Posterior cingulate gyrus (tissue), 11 donors: ENCODE results near the gene AARS2.

Source experiments
- DNase-seq, 10 donors: peaks; one replicate each; pipeline versions ENCODE4 v3.0.0 to v3.0.0-alpha.2; 2020 to 2021; ENCODE audit warnings: mixed read lengths in 3 of 10
- intact Hi-C: fragments of 100-400 bp; cut with DNase I; formaldehyde crosslinking; loops from one replicate; pipeline ENCODE4 v1.15.1; 2023

AARS2 gene

GRCh38 chr6:44254191-44255104 lies 58.7 kb downstream of the AARS2 start:
- intact Hi-C loops, result no loop called here
- DNase-seq, result peak in 2 of 10 donors; percentile 67 to 79

GRCh38 chr6:44253307-44254101 lies 59.6 kb downstream of the AARS2 start:
- peak in 2 of 10 donors; percentile 63 to 82 for DNase-seq

DNA sequence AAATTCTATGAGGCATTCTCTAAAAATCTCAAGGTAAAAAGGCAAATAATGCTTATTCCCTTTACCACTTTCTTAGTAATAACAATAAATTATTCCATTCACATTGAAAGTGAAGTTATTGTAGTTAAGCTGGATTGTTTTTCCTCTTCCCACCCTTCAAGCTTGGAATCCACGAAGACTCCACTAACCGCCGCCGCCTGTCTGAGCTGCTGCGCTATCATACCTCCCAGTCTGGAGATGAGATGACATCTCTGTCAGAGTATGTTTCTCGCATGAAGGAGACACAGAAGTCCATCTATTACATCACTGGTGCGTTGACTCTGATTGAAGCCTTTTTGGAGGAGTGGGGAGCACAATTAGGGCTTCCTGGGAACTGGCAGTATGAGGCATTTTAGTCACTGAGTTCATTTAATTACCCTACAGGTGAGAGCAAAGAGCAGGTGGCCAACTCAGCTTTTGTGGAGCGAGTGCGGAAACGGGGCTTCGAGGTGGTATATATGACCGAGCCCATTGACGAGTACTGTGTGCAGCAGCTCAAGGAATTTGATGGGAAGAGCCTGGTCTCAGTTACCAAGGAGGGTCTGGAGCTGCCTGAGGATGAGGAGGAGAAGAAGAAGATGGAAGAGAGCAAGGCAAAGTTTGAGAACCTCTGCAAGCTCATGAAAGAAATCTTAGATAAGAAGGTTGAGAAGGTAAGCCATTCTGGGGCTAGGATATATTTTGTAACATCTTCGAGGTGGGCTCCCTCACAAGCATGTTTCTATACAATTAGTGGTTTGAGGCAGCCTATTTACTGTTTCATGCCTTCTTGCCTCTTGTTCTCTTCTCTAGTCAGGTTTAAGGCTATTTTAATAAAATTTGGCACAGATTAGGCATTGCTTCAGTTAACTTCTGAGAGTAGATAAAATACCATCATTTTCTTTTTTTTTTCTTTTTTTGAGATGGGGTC lies 61.3 kb downstream of the AARS2 start:
- intact Hi-C loops, result no loop called here
- peak in 2 of 10 donors; percentile 22 to 34 for DNase-seq

More at GRCh38 chr6:44253307-44254101, 59.6 kb downstream of the AARS2 start:
- intact Hi-C loops, result no loop called here

GRCh38 chr6:44250718-44251123 lies 62.4 kb downstream of the AARS2 start:
- intact Hi-C loops, result no loop called here
- DNase-seq, result no peak

DNA sequence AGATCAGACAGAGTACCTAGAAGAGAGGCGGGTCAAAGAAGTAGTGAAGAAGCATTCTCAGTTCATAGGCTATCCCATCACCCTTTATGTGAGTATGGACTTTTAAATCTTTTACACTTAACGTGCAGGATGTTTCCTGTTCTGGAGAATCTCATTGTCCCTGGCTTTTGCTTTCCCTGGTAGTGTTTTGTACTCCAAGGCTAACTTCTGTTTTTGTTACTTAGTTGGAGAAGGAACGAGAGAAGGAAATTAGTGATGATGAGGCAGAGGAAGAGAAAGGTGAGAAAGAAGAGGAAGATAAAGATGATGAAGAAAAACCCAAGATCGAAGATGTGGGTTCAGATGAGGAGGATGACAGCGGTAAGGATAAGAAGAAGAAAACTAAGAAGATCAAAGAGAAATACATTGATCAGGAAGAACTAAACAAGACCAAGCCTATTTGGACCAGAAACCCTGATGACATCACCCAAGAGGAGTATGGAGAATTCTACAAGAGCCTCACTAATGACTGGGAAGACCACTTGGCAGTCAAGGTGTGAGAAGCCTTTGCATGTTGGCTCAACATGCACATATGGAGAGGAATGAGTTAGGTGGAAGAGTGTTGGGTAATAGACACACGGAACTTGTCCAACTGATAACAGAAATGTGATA lies 63.0 kb downstream of the AARS2 start:
- no peak for DNase-seq
- intact Hi-C loops, result no loop called here
